Measurements from ENCODE around the gene CLDN11.

- TF ChIP-seq CTCF (conservative IDR thresholded peaks at IDR 0.05; ENCODE audit: low read length): no peak
- no peak for TF ChIP-seq EZH2phosphoT487 (IDR thresholded peaks at IDR 0.05; ENCODE audit: borderline replicate concordance, low read depth, low read length)
Observed at GRCh38 chr3:170419557-170420087, 954 bp downstream of the CLDN11 start.

All from OCI-LY7 (cell line).